ENCODE results near the gene LRRN2.

- no peak for TF ChIP-seq SPI1 (IDR thresholded peaks at IDR 0.05; ENCODE audit: low read depth, low read length)
- no peak for TF ChIP-seq PAX5 (IDR thresholded peaks at IDR 0.05; ENCODE audit: insufficient read depth, low read length, severe bottlenecking)
- TF ChIP-seq POLR2A (IDR thresholded peaks at IDR 0.05; ENCODE audit: low read depth, low read length) = no peak
- TF ChIP-seq TAF1 (IDR thresholded peaks at IDR 0.05; ENCODE audit: low read depth, low read length) = no peak
These were observed 7.4 kb upstream of the LRRN2 start for GRCh38 chr1:204692841-204693356.

All from GM12891 (cell line).